GM12878 (cell line): ENCODE results near the gene MYMX.
"Not testable (repeated sequence)": the region's sequence is repeated elsewhere in the genome, so short reads cannot be mapped to it uniquely, and the experiment has no call there.

Source experiments
- CHD4 ChIP-seq: fragments of 200-600 bp; sonication (generic); IDR thresholded peaks from 2 replicates; pipeline ENCODE4 v1.6.1; 2016; ENCODE audit warnings: mild to moderate bottlenecking
- JUND ChIP-seq: IDR thresholded peaks from 2 replicates; pipeline ENCODE4 v1.6.1; 2012; ENCODE audit warnings: low read depth, mild to moderate bottlenecking, low read length, improper control_type of control experiment, moderate library complexity
- POLR2A ChIP-seq: IDR thresholded peaks from 2 replicates; pipeline ENCODE4 v1.6.1; 2011; ENCODE audit warnings: low read depth, mild to moderate bottlenecking, low read length
- POLR2AphosphoS5 ChIP-seq: IDR thresholded peaks from 2 replicates; pipeline ENCODE4 v1.6.1; 2011; ENCODE audit warnings: mild to moderate bottlenecking, low read length, inconsistent platforms
- SMC3 ChIP-seq: IDR thresholded peaks from 2 replicates; pipeline ENCODE4 v1.6.1; 2011; ENCODE audit warnings: low read length, improper control_type of control experiment, borderline replicate concordance
- TF ChIP-seq, protein P1 (sequence below), 3 experiments: IDR thresholded peaks in 2 of 3; conservative IDR thresholded peaks in 1 of 3; 2 replicates each; pipeline ENCODE4 v1.5.1; 2011; ENCODE audit warnings: low read depth in 3 of 3, low read length in 3 of 3, mild to moderate bottlenecking in 3 of 3, control low read depth in 2 of 3, moderate library complexity in 2 of 3, inconsistent platforms in 1 of 3, mixed read lengths in 1 of 3; ENCODE audit not compliant: control insufficient read depth in 2 of 3, insufficient read depth in 1 of 3; ENCODE audit errors: extremely low read depth in 1 of 3
- TF ChIP-seq, protein P2 (sequence below): fragments of 450-650 bp; formaldehyde crosslinking; IDR thresholded peaks from 2 replicates; pipeline ENCODE4 v1.5.0; 2022; ENCODE audit warnings: mild to moderate bottlenecking, missing genetic modification characterization
- TF ChIP-seq, protein P3 (sequence below): IDR thresholded peaks from 2 replicates; pipeline ENCODE4 v1.6.1; 2012; ENCODE audit warnings: mild to moderate bottlenecking, low read depth, low read length
- TF ChIP-seq, protein P4 (sequence below): fragments of 450-650 bp; formaldehyde crosslinking; IDR thresholded peaks from 2 replicates; pipeline ENCODE4 v1.4.0; 2020; ENCODE audit warnings: mild to moderate bottlenecking, moderate library complexity
- TF ChIP-seq, protein P5 (sequence below): fragments of 450-650 bp; IDR thresholded peaks from 2 replicates; pipeline ENCODE4 v1.6.1; 2018; ENCODE audit warnings: mild to moderate bottlenecking, low read depth, moderate library complexity; ENCODE audit not compliant: partially characterized antibody

DNA sequence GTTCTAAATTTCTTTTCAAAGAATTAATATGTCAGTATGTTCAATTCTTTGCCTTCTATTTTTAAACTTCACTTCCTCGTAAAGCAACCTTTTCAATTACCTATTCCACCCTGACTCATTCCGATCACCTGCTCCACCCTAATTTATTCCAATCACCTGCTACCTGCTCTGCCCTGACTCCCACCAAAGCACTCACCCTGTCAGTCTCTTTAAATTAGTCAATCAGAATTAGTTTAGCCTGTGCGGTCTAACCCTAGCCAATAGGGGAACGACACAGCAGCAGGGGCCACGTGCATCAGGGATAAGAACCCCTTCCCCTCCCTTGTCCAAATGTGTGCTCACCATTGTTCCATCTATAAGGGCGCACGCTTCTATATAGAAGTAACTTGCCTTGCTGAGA is 31.4 kb upstream of the MYMX start:
- TF ChIP-seq, protein P1, sequence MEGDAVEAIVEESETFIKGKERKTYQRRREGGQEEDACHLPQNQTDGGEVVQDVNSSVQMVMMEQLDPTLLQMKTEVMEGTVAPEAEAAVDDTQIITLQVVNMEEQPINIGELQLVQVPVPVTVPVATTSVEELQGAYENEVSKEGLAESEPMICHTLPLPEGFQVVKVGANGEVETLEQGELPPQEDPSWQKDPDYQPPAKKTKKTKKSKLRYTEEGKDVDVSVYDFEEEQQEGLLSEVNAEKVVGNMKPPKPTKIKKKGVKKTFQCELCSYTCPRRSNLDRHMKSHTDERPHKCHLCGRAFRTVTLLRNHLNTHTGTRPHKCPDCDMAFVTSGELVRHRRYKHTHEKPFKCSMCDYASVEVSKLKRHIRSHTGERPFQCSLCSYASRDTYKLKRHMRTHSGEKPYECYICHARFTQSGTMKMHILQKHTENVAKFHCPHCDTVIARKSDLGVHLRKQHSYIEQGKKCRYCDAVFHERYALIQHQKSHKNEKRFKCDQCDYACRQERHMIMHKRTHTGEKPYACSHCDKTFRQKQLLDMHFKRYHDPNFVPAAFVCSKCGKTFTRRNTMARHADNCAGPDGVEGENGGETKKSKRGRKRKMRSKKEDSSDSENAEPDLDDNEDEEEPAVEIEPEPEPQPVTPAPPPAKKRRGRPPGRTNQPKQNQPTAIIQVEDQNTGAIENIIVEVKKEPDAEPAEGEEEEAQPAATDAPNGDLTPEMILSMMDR (IDR thresholded peaks at IDR 0.05 in 2 of 3, conservative IDR thresholded peaks at IDR 0.05 in 1 of 3; ENCODE audit: control insufficient read depth in 2 of 3, extremely low read depth in 1 of 3, insufficient read depth in 1 of 3, low read depth in 3 of 3, low read length in 3 of 3), result not testable (repeated sequence)
- TF ChIP-seq JUND, CHD4, SMC3, POLR2AphosphoS5, POLR2A: not testable (repeated sequence)
- TF ChIP-seq, protein P2, sequence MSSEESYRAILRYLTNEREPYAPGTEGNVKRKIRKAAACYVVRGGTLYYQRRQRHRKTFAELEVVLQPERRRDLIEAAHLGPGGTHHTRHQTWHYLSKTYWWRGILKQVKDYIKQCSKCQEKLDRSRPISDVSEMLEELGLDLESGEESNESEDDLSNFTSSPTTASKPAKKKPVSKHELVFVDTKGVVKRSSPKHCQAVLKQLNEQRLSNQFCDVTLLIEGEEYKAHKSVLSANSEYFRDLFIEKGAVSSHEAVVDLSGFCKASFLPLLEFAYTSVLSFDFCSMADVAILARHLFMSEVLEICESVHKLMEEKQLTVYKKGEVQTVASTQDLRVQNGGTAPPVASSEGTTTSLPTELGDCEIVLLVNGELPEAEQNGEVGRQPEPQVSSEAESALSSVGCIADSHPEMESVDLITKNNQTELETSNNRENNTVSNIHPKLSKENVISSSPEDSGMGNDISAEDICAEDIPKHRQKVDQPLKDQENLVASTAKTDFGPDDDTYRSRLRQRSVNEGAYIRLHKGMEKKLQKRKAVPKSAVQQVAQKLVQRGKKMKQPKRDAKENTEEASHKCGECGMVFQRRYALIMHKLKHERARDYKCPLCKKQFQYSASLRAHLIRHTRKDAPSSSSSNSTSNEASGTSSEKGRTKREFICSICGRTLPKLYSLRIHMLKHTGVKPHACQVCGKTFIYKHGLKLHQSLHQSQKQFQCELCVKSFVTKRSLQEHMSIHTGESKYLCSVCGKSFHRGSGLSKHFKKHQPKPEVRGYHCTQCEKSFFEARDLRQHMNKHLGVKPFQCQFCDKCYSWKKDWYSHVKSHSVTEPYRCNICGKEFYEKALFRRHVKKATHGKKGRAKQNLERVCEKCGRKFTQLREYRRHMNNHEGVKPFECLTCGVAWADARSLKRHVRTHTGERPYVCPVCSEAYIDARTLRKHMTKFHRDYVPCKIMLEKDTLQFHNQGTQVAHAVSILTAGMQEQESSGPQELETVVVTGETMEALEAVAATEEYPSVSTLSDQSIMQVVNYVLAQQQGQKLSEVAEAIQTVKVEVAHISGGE (CRISPR knock-in tag), result not testable (repeated sequence)
- TF ChIP-seq, protein P3, sequence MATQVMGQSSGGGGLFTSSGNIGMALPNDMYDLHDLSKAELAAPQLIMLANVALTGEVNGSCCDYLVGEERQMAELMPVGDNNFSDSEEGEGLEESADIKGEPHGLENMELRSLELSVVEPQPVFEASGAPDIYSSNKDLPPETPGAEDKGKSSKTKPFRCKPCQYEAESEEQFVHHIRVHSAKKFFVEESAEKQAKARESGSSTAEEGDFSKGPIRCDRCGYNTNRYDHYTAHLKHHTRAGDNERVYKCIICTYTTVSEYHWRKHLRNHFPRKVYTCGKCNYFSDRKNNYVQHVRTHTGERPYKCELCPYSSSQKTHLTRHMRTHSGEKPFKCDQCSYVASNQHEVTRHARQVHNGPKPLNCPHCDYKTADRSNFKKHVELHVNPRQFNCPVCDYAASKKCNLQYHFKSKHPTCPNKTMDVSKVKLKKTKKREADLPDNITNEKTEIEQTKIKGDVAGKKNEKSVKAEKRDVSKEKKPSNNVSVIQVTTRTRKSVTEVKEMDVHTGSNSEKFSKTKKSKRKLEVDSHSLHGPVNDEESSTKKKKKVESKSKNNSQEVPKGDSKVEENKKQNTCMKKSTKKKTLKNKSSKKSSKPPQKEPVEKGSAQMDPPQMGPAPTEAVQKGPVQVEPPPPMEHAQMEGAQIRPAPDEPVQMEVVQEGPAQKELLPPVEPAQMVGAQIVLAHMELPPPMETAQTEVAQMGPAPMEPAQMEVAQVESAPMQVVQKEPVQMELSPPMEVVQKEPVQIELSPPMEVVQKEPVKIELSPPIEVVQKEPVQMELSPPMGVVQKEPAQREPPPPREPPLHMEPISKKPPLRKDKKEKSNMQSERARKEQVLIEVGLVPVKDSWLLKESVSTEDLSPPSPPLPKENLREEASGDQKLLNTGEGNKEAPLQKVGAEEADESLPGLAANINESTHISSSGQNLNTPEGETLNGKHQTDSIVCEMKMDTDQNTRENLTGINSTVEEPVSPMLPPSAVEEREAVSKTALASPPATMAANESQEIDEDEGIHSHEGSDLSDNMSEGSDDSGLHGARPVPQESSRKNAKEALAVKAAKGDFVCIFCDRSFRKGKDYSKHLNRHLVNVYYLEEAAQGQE, result not testable (repeated sequence)
- TF ChIP-seq, protein P4, sequence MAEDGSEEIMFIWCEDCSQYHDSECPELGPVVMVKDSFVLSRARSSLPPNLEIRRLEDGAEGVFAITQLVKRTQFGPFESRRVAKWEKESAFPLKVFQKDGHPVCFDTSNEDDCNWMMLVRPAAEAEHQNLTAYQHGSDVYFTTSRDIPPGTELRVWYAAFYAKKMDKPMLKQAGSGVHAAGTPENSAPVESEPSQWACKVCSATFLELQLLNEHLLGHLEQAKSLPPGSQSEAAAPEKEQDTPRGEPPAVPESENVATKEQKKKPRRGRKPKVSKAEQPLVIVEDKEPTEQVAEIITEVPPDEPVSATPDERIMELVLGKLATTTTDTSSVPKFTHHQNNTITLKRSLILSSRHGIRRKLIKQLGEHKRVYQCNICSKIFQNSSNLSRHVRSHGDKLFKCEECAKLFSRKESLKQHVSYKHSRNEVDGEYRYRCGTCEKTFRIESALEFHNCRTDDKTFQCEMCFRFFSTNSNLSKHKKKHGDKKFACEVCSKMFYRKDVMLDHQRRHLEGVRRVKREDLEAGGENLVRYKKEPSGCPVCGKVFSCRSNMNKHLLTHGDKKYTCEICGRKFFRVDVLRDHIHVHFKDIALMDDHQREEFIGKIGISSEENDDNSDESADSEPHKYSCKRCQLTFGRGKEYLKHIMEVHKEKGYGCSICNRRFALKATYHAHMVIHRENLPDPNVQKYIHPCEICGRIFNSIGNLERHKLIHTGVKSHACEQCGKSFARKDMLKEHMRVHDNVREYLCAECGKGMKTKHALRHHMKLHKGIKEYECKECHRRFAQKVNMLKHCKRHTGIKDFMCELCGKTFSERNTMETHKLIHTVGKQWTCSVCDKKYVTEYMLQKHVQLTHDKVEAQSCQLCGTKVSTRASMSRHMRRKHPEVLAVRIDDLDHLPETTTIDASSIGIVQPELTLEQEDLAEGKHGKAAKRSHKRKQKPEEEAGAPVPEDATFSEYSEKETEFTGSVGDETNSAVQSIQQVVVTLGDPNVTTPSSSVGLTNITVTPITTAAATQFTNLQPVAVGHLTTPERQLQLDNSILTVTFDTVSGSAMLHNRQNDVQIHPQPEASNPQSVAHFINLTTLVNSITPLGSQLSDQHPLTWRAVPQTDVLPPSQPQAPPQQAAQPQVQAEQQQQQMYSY, result not testable (repeated sequence)
- TF ChIP-seq, protein P5, sequence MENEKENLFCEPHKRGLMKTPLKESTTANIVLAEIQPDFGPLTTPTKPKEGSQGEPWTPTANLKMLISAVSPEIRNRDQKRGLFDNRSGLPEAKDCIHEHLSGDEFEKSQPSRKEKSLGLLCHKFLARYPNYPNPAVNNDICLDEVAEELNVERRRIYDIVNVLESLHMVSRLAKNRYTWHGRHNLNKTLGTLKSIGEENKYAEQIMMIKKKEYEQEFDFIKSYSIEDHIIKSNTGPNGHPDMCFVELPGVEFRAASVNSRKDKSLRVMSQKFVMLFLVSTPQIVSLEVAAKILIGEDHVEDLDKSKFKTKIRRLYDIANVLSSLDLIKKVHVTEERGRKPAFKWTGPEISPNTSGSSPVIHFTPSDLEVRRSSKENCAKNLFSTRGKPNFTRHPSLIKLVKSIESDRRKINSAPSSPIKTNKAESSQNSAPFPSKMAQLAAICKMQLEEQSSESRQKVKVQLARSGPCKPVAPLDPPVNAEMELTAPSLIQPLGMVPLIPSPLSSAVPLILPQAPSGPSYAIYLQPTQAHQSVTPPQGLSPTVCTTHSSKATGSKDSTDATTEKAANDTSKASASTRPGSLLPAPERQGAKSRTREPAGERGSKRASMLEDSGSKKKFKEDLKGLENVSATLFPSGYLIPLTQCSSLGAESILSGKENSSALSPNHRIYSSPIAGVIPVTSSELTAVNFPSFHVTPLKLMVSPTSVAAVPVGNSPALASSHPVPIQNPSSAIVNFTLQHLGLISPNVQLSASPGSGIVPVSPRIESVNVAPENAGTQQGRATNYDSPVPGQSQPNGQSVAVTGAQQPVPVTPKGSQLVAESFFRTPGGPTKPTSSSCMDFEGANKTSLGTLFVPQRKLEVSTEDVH, result not testable (repeated sequence)
